B cell (primary cell): ENCODE results near the gene ITPRIP. TPM values are rescaled to one million over a fixed set of nuclear protein-coding genes. Genes with fewer than 3 reads are reported as not detected.

Experiments
- ATAC-seq: fragments of 200-7000 bp; cut with Tn5 transposase; one replicate; pipeline ENCODE4 v1.10.0; 2021; ENCODE audit warnings: low read depth, mild to moderate bottlenecking, moderate number of reproducible peaks, moderate library complexity
- CTCF ChIA-PET: fragments of 350-600 bp; sonication (Branson Sonifier 250); formaldehyde crosslinking; loops from one replicate; lab custom pipeline; 2021; ENCODE audit warnings: antibody characterized with exemption, inconsistent platforms; lab: Charles Lee
- POLR2A ChIA-PET: fragments of 350-600 bp; sonication (Branson Sonifier 250); formaldehyde crosslinking; loops from one replicate; lab custom pipeline; 2021; ENCODE audit warnings: antibody characterized with exemption; lab: Charles Lee
- DNase-seq: peaks from one replicate; pipeline ENCODE4 v3.0.0; 2013
- H2AFZ ChIP-seq: 2 replicates; pipeline ENCODE4 v1.6.1; 2012; ENCODE audit warnings: mild to moderate bottlenecking, low read depth, low read length; ENCODE audit not compliant: insufficient read depth, poor library complexity, severe bottlenecking
- H3K27ac ChIP-seq, 2 donors: 1 replicate in 1 of 2; 2 replicates in 1 of 2; pipeline ENCODE4 v1.5.1; 2012 to 2013; ENCODE audit warnings: low read length in 2 of 2, mild to moderate bottlenecking in 2 of 2, moderate library complexity in 1 of 2
- H3K27me3 ChIP-seq, 4 experiments: fragments of 200-600 bp in 1 of 4; sonication (generic) in 1 of 4; replicated peaks in 1 of 4; 1 replicate in 2 of 4; 2 replicates in 2 of 4; pipeline versions ENCODE4 v1.6.1 to v1.7.0; 2013 to 2016; ENCODE audit warnings: low read length in 3 of 4, mild to moderate bottlenecking in 2 of 4, mixed read lengths in 1 of 4, moderate library complexity in 1 of 4; ENCODE audit not compliant: insufficient read depth in 4 of 4, control insufficient read depth in 3 of 4; ENCODE audit errors: control extremely low read depth in 1 of 4
- H3K36me3 ChIP-seq, 2 experiments: replicated peaks in 1 of 2; 1 replicate in 1 of 2; 2 replicates in 1 of 2; pipeline versions ENCODE4 v1.6.1 to v1.7.1; 2013; ENCODE audit warnings: low read length in 1 of 2; ENCODE audit not compliant: insufficient read depth in 2 of 2, control insufficient read depth in 1 of 2; ENCODE audit errors: control extremely low read depth in 1 of 2, extremely low read depth in 1 of 2
- H3K4me1 ChIP-seq, 2 donors: fragments of 200-600 bp in 1 of 2; sonication (generic) in 1 of 2; 1 replicate in 1 of 2; 2 replicates in 1 of 2; pipeline versions ENCODE4 v1.5.1 to v1.6.1; 2013 to 2017; ENCODE audit warnings: low read length in 2 of 2; ENCODE audit not compliant: control insufficient read depth in 2 of 2, insufficient read depth in 2 of 2
- H3K4me2 ChIP-seq: replicated peaks from 2 replicates; pipeline ENCODE3; 2012; ENCODE audit warnings: mild to moderate bottlenecking, low read depth, low read length; ENCODE audit not compliant: poor library complexity, severe bottlenecking
- H3K4me3 ChIP-seq, 5 experiments: fragments of 200-600 bp in 1 of 5; sonication (generic) in 1 of 5; 1 replicate in 3 of 5; 2 replicates in 2 of 5; pipeline versions ENCODE4 v1.5.1 to v1.7.0; 2011 to 2016; ENCODE audit warnings: low read length in 4 of 5, mild to moderate bottlenecking in 4 of 5, low read depth in 2 of 5, control low read depth in 1 of 5, moderate library complexity in 1 of 5; ENCODE audit not compliant: insufficient read depth in 1 of 5; ENCODE audit errors: control extremely low read depth in 1 of 5, extremely low read depth in 1 of 5
- H3K79me2 ChIP-seq: fragments of 200-600 bp; sonication (generic); one replicate; pipeline ENCODE4 v1.6.0; 2016; ENCODE audit warnings: low read length; ENCODE audit not compliant: control insufficient read depth, insufficient read depth
- H3K9ac ChIP-seq: fragments of 200-600 bp; sonication (generic); 2 replicates; pipeline ENCODE4 v1.6.1; 2017; ENCODE audit warnings: mild to moderate bottlenecking, low read length, moderate library complexity
- H3K9me3 ChIP-seq, 3 donors: one replicate each; pipeline versions ENCODE4 v1.6.1 to v1.7.1; 2013; ENCODE audit warnings: low read length in 2 of 3; ENCODE audit not compliant: control insufficient read depth in 2 of 3, insufficient read depth in 1 of 3; ENCODE audit errors: control extremely low read depth in 1 of 3
- H4K20me1 ChIP-seq: 2 replicates; pipeline ENCODE4 v1.6.0; 2012; ENCODE audit warnings: mild to moderate bottlenecking, low read length; ENCODE audit not compliant: insufficient read depth, control insufficient read depth, poor library complexity, severe bottlenecking
- H3K27ac Mint-ChIP-seq: one replicate; pipeline ENCODE4 v1.8.0; 2021; ENCODE audit warnings: mixed read lengths
- H3K27me3 Mint-ChIP-seq: one replicate; pipeline ENCODE4 v1.8.0; 2021; ENCODE audit warnings: mixed read lengths
- H3K4me1 Mint-ChIP-seq: one replicate; pipeline ENCODE4 v1.8.0; 2021; ENCODE audit warnings: mixed read lengths
- H3K4me3 Mint-ChIP-seq: one replicate; pipeline ENCODE4 v1.8.0; 2021; ENCODE audit warnings: mixed read lengths
- H3K9me3 Mint-ChIP-seq: one replicate; pipeline ENCODE4 v1.8.0; 2022; ENCODE audit warnings: mixed read lengths; ENCODE audit not compliant: insufficient read depth
- EZH2 ChIP-seq: IDR thresholded peaks from 2 replicates; pipeline ENCODE4 v1.6.1; 2012; ENCODE audit warnings: borderline replicate concordance, low read depth, mild to moderate bottlenecking, moderate library complexity, low read length; ENCODE audit not compliant: insufficient read depth, poor library complexity, severe bottlenecking
- WGBS: methylation state at CpG from one replicate; pipeline ENCODE4 v1.1.5; 2013; ENCODE audit warnings: missing lambda C conversion rate; ENCODE audit not compliant: insufficient coverage; 5-methylcytosine and 5-hydroxymethylcytosine counted together
- intact Hi-C: fragments of 100-400 bp; cut with micrococcal nuclease; formaldehyde crosslinking; loops from one replicate; pipeline ENCODE4 v1.10.0; 2022
- polyA plus RNA-seq: library from polyadenylated mRNA; depleted of rRNA; stranded (reverse); fragments of >200 nt; gene quantifications from 2 replicates; pipeline ENCODE4 v1.2.3, GENCODE V29; 2012
- total RNA-seq, 2 donors: library from RNA; stranded (reverse); fragments of 120-200 nt in 1 of 2; gene quantifications; 1 replicate in 1 of 2; 2 replicates in 1 of 2; pipeline versions ENCODE4 v1.2.3 to v1.2.4, GENCODE V29; 2013 to 2022
- TF ChIP-seq, protein P1 (sequence below): fragments of 200-600 bp; IDR thresholded peaks from one replicate; pipeline ENCODE4 v1.8.0; 2022; ENCODE audit warnings: antibody characterized with exemption, mild to moderate bottlenecking

ITPRIP gene
- total and polyA plus RNA-seq, 2 donors (not counting 1 experiment from before 2014, with no cell fraction given) = 22.5 to 28.5 TPM

DNA sequence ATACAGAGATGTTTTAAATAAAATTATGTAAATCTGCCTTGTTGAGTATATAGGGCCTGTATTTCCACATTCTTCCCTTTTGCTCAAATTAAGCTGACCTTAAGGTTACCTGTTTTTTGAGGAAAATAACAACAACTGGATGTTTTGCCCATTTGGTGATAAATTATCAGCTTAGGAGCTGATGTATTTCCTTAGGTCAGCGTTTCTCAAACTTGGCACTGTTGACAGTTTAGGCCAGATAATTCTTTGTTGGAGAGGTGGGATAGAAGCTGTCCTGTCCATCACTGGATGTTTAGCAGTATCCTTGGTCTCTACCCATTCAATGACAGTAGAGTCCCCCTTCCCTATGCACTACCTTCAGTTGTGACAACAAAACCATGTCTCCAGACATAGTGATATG is 62.1 kb downstream of the ITPRIP start:
- no peaks in the 10 kb centered on the region for H3K36me3 ChIP-seq
- H3K4me2 ChIP-seq = no peak overlapping the region
- no peak overlapping the region for H3K4me3 ChIP-seq
- H3K79me2 ChIP-seq = no peaks in the 10 kb centered on the region
- ChIA-PET CTCF (interaction anchor here (0.8 to 5.0 kb wide), 6 partner anchors 10 to 388 kb away, joined by 3 to 64 read pairs (median 30); partner anchors contain the start of genes CFAP58 and GSTO1), POLR2A (no interaction called here)
- Mint-ChIP-seq H3K27ac (no peak overlapping the region), H3K4me3 (no peak overlapping the region), H3K27me3 (peaks cover 23% of the 10 kb centered on the region), H3K9me3 (no peaks in the 10 kb centered on the region), H3K4me1 (peaks cover 4% of the 10 kb centered on the region)
- peaks cover 0 to 5% (median 0%) of the 10 kb centered on the region in 3 donors for H3K9me3 ChIP-seq
- H3K27ac ChIP-seq = no peak overlapping the region
- peaks cover 8 to 9% of the 10 kb centered on the region in 2 donors for H3K4me1 ChIP-seq
- no peaks in the 10 kb centered on the region for H4K20me1 ChIP-seq
- no peak for ATAC-seq
- intact Hi-C loops = no loop called here
- no peak for DNase-seq
- no peak overlapping the region for H2AFZ ChIP-seq
- 67% methylated on average over 1 of the region's 1 CpG for WGBS
- TF ChIP-seq, protein P1, sequence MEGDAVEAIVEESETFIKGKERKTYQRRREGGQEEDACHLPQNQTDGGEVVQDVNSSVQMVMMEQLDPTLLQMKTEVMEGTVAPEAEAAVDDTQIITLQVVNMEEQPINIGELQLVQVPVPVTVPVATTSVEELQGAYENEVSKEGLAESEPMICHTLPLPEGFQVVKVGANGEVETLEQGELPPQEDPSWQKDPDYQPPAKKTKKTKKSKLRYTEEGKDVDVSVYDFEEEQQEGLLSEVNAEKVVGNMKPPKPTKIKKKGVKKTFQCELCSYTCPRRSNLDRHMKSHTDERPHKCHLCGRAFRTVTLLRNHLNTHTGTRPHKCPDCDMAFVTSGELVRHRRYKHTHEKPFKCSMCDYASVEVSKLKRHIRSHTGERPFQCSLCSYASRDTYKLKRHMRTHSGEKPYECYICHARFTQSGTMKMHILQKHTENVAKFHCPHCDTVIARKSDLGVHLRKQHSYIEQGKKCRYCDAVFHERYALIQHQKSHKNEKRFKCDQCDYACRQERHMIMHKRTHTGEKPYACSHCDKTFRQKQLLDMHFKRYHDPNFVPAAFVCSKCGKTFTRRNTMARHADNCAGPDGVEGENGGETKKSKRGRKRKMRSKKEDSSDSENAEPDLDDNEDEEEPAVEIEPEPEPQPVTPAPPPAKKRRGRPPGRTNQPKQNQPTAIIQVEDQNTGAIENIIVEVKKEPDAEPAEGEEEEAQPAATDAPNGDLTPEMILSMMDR = no peak
- no peak for TF ChIP-seq EZH2
- H3K9ac ChIP-seq = no peak overlapping the region
- peaks cover 0 to 23% (median 14%) of the 10 kb centered on the region in 4 experiments for H3K27me3 ChIP-seq

DNA sequence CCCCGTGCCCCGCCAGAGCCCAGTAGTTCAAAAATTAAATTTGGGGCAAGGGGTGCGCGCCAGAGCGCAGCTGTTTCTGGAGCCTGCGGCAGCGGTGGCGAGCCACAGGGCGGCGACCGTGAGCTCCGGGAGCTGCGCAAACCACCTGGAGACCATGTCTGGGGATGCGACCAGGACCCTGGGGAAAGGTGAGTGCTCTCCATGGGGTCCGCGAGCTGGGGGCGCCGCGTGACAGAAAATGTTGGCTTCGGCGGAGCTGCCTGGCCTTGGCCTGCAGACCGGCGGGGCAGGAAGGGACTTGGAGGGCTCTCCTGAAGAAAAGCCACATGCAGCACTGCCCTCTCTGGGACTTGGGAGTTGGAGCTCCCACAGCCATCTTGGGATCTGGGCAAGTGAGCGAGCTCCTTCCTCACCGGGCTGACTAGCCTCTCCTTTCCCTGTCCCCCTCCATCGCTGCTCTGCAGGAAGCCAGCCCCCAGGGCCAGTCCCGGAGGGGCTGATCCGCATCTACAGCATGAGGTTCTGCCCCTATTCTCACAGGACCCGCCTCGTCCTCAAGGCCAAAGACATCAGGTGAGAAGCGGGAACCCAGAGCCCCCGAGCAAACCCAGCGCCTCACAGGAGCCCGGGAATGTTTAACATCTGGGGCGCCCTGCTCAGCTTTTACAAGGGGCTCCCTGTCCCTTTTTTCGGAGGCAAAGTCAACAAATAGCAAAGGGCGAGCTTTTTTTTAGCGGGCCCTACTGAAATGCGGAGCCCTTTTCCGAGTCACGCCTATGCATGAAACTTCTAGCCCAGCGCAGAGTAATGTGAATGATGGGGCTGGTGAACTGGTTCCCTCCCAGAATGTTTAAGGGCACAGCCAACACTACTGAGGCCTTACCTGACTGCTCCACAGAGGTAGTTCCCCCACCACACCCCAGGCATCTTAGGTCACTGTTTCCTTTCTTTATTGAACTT is 63.2 kb downstream of the ITPRIP start:
- TF ChIP-seq, protein P1 = peak; percentile 86
- TF ChIP-seq EZH2 = no peak
- H3K27me3 Mint-ChIP-seq = peaks cover 23% of the 10 kb centered on the region
- no peaks in the 10 kb centered on the region for H3K9me3 Mint-ChIP-seq
- H3K4me1 Mint-ChIP-seq = peaks cover 4% of the 10 kb centered on the region
- Histone ChIP-seq H2AFZ (peak overlapping the region; percentile 39), H3K79me2 (no peaks in the 10 kb centered on the region), H3K9me3 (peaks cover 0 to 5% (median 0%) of the 10 kb centered on the region in 3 donors), H3K36me3 (no peaks in the 10 kb centered on the region), H3K4me2 (peak overlapping the region; percentile 66), H3K27me3 (peaks cover 0 to 23% (median 14%) of the 10 kb centered on the region in 4 experiments), H4K20me1 (no peaks in the 10 kb centered on the region), H3K27ac (no peak overlapping the region), H3K9ac (no peak overlapping the region), H3K4me3 (no peak overlapping the region), H3K4me1 (peaks cover 8 to 9% of the 10 kb centered on the region in 2 donors)
- 28% methylated on average over 42 of the region's 42 CpGs for WGBS
- peak; percentile 71 for ATAC-seq
- CTCF ChIA-PET = interaction anchor here (0.5 to 5.0 kb wide), 27 partner anchors 8 to 502 kb away, joined by 3 to 64 read pairs (median 5); partner anchors contain the start of genes CFAP58, GSTO1 and ITPRIP
- no peak overlapping the region for H3K4me3 Mint-ChIP-seq
- intact Hi-C loops = no loop called here
- DNase-seq = peak; percentile 64
- POLR2A ChIA-PET = interaction anchor here (0.6 kb wide), 1 partner anchor 61 kb away, joined by 3 read pairs; no protein-coding TSS in a partner anchor
- no peak overlapping the region for H3K27ac Mint-ChIP-seq
